AG09319 (cell line): ENCODE results near the gene MYOG.

ENCODE experiments used
- DNase-seq: peaks from one replicate; pipeline ENCODE4 v3.0.0-alpha.2; 2010; ENCODE audit warnings: low read depth; ENCODE audit errors: extremely low read depth
- CTCF ChIP-seq: IDR thresholded peaks from 2 replicates; pipeline ENCODE4 v1.5.1; 2011; ENCODE audit warnings: low read depth, mild to moderate bottlenecking, inconsistent platforms, low read length, moderate library complexity

MYOG gene

GRCh38 chr1:203099805-203100515, 14.1 kb upstream of the MYOG start:
- TF ChIP-seq CTCF = no peak
- DNase-seq = no peak

- no peak for TF ChIP-seq CTCF
- DNase-seq = no peak
Observed at GRCh38 chr1:203098914-203099520, 13.2 kb upstream of the MYOG start.

- no peak for TF ChIP-seq CTCF
- no peak for DNase-seq
Observed at GRCh38 chr1:203098445-203098844, 12.6 kb upstream of the MYOG start.

GRCh38 chr1:203097001-203097400, 11.2 kb upstream of the MYOG start:
- DNase-seq = no peak
- TF ChIP-seq CTCF = no peak

GRCh38 chr1:203096566-203096965, 10.8 kb upstream of the MYOG start:
- no peak for DNase-seq

GRCh38 chr1:203095061-203095690, 9.4 kb upstream of the MYOG start:
- no peak for DNase-seq
- no peak for TF ChIP-seq CTCF

More at GRCh38 chr1:203096566-203096965, 10.8 kb upstream of the MYOG start:
- no peak for TF ChIP-seq CTCF

GRCh38 chr1:203093754-203094410, 8.1 kb upstream of the MYOG start:
- no peak for TF ChIP-seq CTCF
- DNase-seq = no peak
